AG04449 (cell line): ENCODE results near the gene MIA2.

Source experiments
- CTCF ChIA-PET: fragments of 350-600 bp; formaldehyde crosslinking; extraction: SDS; loops from one replicate; lab custom pipeline; 2021; ENCODE audit warnings: antibody characterized with exemption; lab: Yijun Ruan, JAX
- POLR2A ChIA-PET: fragments of 400-600, 350-600 bp; formaldehyde crosslinking; extraction: SDS; loops from one replicate; lab custom pipeline; 2020; ENCODE audit warnings: antibody characterized with exemption, inconsistent platforms; lab: Yijun Ruan, JAX
- DNase-seq: peaks from one replicate; pipeline ENCODE4 v3.0.0-alpha.2; 2010; ENCODE audit warnings: low read depth, low spot score
- H3K4me3 ChIP-seq: 2 replicates; pipeline ENCODE4 v1.5.1; 2011; ENCODE audit warnings: low read depth, mild to moderate bottlenecking, control low read depth, low read length
- TF ChIP-seq, protein P1 (sequence below): IDR thresholded peaks from one replicate; pipeline ENCODE4 v1.5.1; 2011; ENCODE audit warnings: mild to moderate bottlenecking, moderate library complexity, low read length, control low read depth, inconsistent platforms; ENCODE audit not compliant: insufficient read depth; ENCODE audit errors: missing control alignments

MIA2 gene, protein sequence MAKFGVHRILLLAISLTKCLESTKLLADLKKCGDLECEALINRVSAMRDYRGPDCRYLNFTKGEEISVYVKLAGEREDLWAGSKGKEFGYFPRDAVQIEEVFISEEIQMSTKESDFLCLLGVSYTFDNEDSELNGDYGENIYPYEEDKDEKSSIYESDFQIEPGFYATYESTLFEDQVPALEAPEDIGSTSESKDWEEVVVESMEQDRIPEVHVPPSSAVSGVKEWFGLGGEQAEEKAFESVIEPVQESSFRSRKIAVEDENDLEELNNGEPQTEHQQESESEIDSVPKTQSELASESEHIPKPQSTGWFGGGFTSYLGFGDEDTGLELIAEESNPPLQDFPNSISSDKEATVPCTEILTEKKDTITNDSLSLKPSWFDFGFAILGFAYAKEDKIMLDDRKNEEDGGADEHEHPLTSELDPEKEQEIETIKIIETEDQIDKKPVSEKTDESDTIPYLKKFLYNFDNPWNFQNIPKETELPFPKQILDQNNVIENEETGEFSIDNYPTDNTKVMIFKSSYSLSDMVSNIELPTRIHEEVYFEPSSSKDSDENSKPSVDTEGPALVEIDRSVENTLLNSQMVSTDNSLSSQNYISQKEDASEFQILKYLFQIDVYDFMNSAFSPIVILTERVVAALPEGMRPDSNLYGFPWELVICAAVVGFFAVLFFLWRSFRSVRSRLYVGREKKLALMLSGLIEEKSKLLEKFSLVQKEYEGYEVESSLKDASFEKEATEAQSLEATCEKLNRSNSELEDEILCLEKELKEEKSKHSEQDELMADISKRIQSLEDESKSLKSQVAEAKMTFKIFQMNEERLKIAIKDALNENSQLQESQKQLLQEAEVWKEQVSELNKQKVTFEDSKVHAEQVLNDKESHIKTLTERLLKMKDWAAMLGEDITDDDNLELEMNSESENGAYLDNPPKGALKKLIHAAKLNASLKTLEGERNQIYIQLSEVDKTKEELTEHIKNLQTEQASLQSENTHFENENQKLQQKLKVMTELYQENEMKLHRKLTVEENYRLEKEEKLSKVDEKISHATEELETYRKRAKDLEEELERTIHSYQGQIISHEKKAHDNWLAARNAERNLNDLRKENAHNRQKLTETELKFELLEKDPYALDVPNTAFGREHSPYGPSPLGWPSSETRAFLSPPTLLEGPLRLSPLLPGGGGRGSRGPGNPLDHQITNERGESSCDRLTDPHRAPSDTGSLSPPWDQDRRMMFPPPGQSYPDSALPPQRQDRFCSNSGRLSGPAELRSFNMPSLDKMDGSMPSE (N-terminal part only)

GRCh38 chr14:39233680-39234326 lies at the start of gene MIA2:
TSS of gene MIA2 (plus strand) at chr14:39233915. CDS start at chr14:39234115, 200 bp downstream.
- CTCF ChIA-PET: no interaction called here
- POLR2A ChIA-PET: no interaction called here
- TF ChIP-seq, protein P1, sequence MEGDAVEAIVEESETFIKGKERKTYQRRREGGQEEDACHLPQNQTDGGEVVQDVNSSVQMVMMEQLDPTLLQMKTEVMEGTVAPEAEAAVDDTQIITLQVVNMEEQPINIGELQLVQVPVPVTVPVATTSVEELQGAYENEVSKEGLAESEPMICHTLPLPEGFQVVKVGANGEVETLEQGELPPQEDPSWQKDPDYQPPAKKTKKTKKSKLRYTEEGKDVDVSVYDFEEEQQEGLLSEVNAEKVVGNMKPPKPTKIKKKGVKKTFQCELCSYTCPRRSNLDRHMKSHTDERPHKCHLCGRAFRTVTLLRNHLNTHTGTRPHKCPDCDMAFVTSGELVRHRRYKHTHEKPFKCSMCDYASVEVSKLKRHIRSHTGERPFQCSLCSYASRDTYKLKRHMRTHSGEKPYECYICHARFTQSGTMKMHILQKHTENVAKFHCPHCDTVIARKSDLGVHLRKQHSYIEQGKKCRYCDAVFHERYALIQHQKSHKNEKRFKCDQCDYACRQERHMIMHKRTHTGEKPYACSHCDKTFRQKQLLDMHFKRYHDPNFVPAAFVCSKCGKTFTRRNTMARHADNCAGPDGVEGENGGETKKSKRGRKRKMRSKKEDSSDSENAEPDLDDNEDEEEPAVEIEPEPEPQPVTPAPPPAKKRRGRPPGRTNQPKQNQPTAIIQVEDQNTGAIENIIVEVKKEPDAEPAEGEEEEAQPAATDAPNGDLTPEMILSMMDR: no peak
- H3K4me3 ChIP-seq: no peak within 1 kb of the TSS
- no peak for DNase-seq

DNA sequence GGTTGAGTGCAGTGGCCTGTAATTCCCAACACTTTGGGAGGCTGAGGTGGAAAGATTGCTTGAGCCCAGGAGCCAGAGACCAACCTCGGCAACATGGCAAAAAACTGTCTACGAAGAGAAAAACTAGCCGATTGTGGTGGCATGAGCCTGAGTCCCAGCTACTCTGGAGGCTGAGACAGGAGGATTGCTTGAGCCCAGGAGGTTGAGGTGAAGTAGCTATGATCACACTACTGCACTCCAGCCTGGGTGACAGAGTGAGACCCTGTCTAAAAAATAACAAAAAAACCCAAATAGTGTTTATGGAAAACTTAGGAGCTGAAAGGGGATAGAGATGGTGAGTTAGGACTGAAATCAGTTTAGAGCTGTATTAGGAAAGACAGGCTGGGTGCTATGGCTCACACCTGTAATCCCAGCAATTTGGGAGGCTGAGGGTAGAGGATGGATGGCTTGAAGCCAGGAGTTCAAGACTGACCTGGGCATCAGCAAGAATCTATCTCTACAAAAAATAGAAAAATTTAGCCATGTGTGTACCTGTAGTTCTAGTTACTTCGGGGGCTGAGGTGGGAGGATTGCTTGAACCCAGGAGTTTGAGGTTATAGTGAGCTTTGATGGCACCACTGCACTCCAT lies 49.0 kb upstream of the MIA2 start:
- ChIA-PET CTCF (no interaction called here), POLR2A (interaction anchor here (0.9 kb wide), 1 partner anchor 9 kb away, joined by 3 read pairs; no protein-coding TSS in a partner anchor)
- TF ChIP-seq, protein P1: no peak
- DNase-seq: no peak
- H3K4me3 ChIP-seq: no peak overlapping the region

- H3K4me3 ChIP-seq: no peak overlapping the region
- DNase-seq: no peak
- TF ChIP-seq, protein P1: no peak
- ChIA-PET POLR2A (interaction anchor here (0.9 kb wide), 1 partner anchor 10 kb away, joined by 3 read pairs; no protein-coding TSS in a partner anchor), CTCF (no interaction called here)
Observed at GRCh38 chr14:39185256-39186049, 48.3 kb upstream of the MIA2 start.

DNA sequence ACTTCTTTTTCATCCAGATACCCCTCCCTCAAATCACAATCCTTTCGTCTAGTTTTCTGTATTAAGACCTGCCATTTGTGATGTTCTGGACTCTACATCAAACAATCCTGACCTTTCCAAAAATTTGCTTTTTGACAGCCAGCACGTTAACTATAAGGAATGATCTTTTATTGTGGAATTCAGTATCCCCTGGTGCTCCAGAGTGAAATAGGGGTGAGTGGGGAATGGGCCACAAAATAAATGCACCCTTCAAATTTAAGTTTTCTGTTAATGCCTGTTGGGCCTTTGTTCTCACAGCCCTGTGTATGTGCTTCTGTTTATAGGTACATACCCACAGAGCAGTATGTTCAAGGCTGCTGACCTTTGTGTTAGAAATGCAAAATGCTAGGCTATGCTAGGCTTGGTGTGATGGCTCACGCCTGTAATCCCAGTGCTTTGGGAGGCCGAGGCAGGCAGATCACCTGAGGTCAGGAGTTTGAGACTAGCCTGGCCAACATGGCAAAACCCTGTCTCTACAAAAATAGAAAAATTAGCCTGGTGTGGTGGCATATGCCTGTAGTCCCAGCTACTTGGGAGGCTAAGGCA lies 46.7 kb upstream of the MIA2 start:
- POLR2A ChIA-PET: no interaction called here
- CTCF ChIA-PET: no interaction called here
- TF ChIP-seq, protein P1: no peak
- DNase-seq: no peak
- no peak overlapping the region for H3K4me3 ChIP-seq
